Dermis blood vessel endothelial cell (primary cell): Measurements from ENCODE around the gene GGT1. TPM values are rescaled to one million over a fixed set of nuclear protein-coding genes. Genes with fewer than 3 reads are reported as not detected.
"Not testable (repeated sequence)": the region's sequence is repeated elsewhere in the genome, so short reads cannot be mapped to it uniquely, and the experiment has no call there.

ENCODE experiments used
- DNase-seq: peaks from one replicate; pipeline ENCODE4 v3.0.0; 2010
- total RNA-seq: library from RNA; depleted of rRNA; stranded (reverse); fragments of >200 nt; gene quantifications from 2 replicates; pipeline ENCODE4 v1.2.3, GENCODE V29; 2014

The GGT1 gene
- total RNA-seq, 1 donor from 2014 or later: 2.6 TPM

DNA sequence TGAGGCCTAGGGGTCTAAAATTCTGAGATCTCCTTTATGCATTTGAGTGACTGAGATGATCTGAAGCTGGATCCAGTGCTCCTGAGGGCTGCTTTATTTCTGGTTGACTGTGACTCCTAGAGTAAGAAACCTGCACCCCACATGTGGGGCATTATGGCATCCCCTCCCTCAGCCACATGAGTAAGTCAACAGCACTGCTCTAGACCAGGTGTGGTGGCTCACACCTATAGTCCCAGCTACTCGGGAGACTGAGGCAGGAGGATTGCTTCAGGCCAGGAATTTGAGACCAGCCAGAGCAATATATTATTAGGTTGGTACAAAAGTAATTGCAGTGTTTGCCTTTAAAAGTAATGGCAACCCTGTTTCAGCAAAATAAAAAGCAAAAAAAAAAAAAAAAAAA is 39.3 kb downstream of the GGT1 start:
- not testable (repeated sequence) for DNase-seq

DNA sequence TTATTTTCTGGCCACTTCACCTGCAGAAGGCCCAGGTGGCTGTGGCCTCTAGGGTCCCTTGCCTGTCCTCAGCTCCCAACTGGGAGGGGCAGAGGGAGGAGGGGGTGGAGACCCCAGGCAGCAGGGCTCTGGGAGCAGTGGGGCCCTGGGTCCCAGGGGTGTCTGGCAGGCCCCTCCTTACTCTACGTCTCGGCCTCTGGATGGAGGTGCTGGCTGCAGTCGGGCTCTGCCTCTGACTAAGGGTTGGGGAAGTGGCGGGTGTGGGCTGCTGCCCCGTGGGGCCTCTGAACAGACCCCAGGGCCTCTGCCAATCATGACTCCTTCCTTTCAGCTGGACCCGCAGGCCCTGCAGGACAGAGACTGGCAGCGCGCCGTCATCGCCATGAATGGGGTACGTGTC is 41.4 kb downstream of the GGT1 start:
- DNase-seq: not testable (repeated sequence)

DNA sequence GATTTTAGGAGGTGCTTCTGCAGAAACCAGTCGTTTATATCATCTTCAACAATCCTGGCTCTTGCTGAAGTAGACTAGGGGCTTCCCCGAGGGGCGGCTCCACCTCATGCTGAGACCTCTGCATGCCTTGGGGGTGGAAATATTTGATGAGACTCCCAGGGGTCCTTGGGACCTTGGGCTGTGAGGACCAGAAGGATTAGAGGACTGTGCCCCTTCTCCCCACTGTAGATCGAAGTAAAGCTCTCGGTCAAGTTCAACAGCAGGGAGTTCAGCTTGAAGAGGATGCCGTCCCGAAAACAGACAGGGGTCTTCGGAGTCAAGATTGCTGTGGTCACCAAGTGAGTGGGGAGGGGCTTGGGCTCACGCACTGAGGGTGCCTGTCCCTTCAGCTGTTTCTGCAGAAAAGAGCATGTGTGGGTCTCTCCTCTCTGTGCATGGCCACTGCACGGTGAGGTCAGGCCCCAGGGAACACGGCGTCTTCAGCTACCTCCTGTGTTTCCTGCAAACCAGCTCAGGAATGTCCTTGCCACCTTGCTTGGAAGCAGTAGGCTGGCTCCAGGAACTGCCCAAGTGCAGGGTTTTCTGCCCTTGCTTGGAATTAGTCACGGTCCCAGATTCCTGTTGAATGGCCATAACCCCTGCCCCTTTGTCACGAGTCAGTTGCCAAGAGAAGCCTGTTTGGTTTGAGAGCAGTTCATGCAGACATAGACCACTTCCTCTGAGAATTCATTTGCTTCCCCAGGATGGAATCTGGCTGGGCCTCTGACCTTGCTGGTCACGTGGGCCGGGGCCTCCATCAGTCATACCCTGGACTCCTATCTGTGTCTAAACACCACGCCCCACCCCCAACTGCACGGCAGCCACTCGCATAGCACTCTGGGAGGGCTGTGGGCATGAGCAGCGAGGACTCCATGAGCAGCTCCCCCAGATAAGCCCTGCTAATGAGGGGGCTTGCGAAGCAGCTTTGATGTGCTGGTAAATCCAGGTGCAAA is 42.7 kb downstream of the GGT1 start:
- not testable (repeated sequence) for DNase-seq

DNA sequence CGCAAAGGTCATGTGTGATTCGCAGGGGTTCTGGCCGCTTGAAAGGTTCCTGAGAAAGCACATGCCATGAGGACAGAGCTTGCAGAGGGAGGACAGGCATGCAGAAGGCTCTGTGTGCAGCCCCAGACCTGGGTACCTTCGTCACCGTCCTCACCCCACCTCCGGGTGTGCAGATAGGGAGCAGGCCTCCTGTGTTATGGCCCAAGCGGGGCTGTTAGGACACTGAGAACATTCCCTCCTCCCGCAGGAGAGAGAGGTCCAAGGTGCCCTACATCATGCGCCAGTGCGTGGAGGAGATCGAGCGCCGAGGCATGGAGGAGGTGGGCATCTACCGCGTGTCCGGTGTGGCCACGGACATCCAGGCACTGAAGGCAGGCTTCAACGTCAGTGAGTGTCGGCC is 43.8 kb downstream of the GGT1 start:
- DNase-seq: not testable (repeated sequence)

DNA sequence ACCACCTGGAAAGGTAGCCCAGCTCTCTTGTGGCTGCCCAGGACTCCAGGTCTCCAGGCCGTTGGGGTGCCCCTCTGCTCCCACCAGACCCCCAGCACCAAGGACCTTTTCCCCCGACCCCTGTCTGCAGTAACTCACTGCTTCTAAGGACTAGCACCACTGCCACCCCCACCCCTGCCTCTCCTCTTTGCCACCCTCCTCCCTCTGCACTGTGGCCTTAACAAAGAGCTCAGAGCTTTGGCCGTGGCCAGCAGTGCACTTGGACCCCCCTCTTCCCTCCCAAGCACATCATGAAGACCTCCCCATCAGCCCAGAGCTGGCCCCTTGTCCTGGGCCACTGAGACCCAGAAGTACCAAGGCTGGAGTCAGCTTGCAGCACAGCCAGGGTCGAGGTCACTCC is 46.4 kb downstream of the GGT1 start:
- not testable (repeated sequence) for DNase-seq

DNA sequence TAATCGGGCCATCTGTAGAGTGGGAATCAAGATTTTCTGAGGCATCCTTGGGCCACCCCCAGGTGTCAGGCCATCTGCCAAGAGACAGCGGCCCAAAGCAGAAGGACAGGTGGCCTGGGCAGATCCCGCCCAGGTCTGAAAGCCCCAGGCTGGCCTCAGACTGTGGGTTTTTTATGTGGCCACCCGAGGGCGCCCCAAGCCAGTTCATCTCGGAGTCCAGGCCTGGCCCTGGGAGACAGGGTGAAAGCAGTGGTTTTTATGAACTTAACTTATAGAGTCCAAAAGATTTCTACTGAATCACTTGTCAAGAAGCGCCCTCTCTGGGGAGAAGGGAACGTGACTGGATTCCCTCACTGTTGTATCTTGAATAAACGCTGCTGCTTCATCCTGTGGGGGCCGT is 47.9 kb downstream of the GGT1 start:
- not testable (repeated sequence) for DNase-seq

DNA sequence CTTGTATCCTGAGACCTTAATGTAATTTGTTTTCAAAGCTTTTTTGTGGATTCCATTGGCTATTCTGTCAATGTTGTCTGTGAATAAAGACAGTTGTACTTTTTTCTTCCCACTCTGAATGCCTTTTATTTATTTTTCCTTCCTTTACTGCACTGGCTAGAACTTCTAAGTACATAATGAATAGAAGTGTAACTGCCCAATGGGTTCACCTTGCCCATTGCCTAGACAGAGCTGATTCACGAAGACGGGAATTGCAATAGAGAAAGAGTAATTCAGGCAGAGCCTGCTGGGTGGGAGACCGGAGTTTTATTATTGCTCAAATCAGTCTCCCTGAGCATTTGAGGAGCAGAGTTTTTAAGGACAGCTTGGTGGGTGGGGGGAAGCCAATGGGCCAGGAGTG is 62.4 kb downstream of the GGT1 start:
- DNase-seq: not testable (repeated sequence)

DNA sequence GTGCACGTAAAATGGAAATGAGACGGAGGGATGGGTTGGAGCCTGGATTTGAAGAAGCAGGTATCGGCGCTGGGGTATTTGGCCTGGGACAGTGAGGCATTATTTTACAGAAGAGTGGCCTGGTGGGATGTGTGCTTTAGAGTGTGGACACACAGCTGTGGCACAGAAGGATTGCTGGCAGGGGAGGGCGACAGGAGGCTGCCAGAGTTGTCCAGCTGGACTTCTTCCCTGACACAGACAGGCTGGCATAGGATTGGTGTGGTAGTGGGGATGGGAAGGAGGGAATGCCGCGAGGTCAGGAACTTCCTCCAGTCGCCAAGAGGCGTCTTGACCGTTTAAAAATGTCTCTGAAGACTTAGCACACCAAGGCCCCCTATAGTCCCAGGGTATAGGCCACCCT is 64.9 kb downstream of the GGT1 start:
- not testable (repeated sequence) for DNase-seq

DNA sequence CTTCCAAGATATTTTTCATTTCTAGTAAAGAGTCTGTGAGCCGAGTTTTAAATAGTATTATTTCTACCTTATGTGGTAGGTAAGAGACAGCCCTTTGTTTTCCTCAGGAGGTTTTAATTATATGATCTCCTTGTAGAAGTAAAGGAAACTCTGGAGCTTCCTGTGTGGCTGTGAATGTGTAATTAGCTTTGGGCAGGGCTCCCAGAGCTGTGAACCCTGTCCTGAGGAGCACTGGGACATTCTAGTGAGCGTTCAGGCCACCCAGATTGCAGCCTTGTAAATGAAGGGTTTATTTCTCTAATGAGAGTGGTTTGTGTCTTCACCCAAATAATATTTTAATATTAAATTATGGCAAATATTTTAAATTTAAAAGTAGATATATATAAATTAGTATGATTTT is 69.5 kb downstream of the GGT1 start:
- not testable (repeated sequence) for DNase-seq

Other genes with a start within 250 kb of the GGT1 start
- 11.4 and 16.2 TPM in 2 replicates for gene ADORA2A, start 175.6 kb upstream of the GGT1 start, total RNA-seq
- 0.17 TPM in 1 of 2 replicates, not detected in the other for gene UPB1, start 107.9 kb upstream of the GGT1 start, total RNA-seq
- gene GUCD1, start 48.1 kb upstream of the GGT1 start, total RNA-seq: 284 and 311 TPM in 2 replicates
- gene SNRPD3, start 47.2 kb upstream of the GGT1 start, total RNA-seq: 196 and 284 TPM in 2 replicates
- gene LRRC75B, start 10.1 kb upstream of the GGT1 start, total RNA-seq: 3.4 and 6.3 TPM in 2 replicates
- gene PIWIL3, start 171.5 kb downstream of the GGT1 start, total RNA-seq: 0.17 TPM in 1 of 2 replicates, not detected in the other
- 4.1 and 7.2 TPM in 2 replicates for gene SGSM1, start 203.0 kb downstream of the GGT1 start, total RNA-seq